Epithelial cell of proximal tubule (primary cell): ENCODE results near the gene CGGBP1. TPM values are rescaled to one million over a fixed set of nuclear protein-coding genes. Genes with fewer than 3 reads are reported as not detected.
A peak's percentile ranks its signal among the peaks of the same experiment; 100 is the strongest.

Experiments
- DNase-seq: peaks from one replicate; pipeline ENCODE4 v3.0.0-alpha.2; 2011; ENCODE audit warnings: low read depth
- H3K4me3 ChIP-seq: 2 replicates; pipeline ENCODE4 v1.5.1; 2011; ENCODE audit warnings: low read depth, mild to moderate bottlenecking, low read length
- total RNA-seq: library from RNA; depleted of rRNA; stranded (reverse); fragments of >200 nt; gene quantifications from 2 replicates; pipeline ENCODE4 v1.2.3, GENCODE V29; 2015
- TF ChIP-seq, protein P1 (sequence below): conservative IDR thresholded peaks from 2 replicates; pipeline ENCODE4 v1.5.1; 2012; ENCODE audit warnings: low read depth, mild to moderate bottlenecking, low read length

The CGGBP1 gene
- total RNA-seq, 1 donor from 2014 or later, result 34.8 TPM

- no peak overlapping the region for H3K4me3 ChIP-seq
- DNase-seq, result no peak
- TF ChIP-seq, protein P1, sequence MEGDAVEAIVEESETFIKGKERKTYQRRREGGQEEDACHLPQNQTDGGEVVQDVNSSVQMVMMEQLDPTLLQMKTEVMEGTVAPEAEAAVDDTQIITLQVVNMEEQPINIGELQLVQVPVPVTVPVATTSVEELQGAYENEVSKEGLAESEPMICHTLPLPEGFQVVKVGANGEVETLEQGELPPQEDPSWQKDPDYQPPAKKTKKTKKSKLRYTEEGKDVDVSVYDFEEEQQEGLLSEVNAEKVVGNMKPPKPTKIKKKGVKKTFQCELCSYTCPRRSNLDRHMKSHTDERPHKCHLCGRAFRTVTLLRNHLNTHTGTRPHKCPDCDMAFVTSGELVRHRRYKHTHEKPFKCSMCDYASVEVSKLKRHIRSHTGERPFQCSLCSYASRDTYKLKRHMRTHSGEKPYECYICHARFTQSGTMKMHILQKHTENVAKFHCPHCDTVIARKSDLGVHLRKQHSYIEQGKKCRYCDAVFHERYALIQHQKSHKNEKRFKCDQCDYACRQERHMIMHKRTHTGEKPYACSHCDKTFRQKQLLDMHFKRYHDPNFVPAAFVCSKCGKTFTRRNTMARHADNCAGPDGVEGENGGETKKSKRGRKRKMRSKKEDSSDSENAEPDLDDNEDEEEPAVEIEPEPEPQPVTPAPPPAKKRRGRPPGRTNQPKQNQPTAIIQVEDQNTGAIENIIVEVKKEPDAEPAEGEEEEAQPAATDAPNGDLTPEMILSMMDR, result peak; percentile 82
These were observed 55.6 kb downstream of the CGGBP1 start for GRCh38 chr3:88003115-88003755.

DNA sequence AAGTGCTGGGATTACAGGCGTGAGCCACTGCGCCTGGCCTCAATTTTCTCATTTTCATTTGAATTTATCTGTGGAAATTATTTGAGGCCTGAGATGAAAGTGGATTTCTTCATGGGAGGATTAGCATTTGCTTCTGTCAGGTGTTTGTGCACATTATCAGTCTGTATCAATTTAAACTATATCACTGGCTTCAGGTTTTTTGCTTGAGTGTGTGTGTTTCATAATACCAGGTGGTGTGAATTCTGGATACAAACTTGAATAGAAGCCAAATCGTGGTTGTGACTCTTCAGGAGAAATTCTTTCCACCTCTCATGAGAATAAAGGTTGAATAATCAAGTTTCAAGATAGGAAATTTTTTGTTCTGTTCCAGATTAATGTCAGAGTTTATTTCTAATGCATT is 56.4 kb downstream of the CGGBP1 start:
- H3K4me3 ChIP-seq, result no peak overlapping the region
- TF ChIP-seq, protein P1, result no peak

More for the DNA sequence above, 56.4 kb downstream of the CGGBP1 start:
- DNase-seq, result no peak

Other genes starting within 250 kb of the CGGBP1 start
- 1.8 and 4.6 TPM in 2 replicates for gene ZNF654, start 250 bp upstream of the CGGBP1 start, total RNA-seq
- gene C3orf38, start 91.0 kb upstream of the CGGBP1 start, total RNA-seq, result 15.3 and 16.5 TPM in 2 replicates